DND-41 (cell line): ENCODE results near the gene GRIA1.

Experiments used
- CTCF ChIP-seq: IDR thresholded peaks from 2 replicates; pipeline ENCODE4 v1.5.1; 2012; ENCODE audit warnings: borderline replicate concordance, low read length, moderate library complexity, mild to moderate bottlenecking; ENCODE audit not compliant: poor library complexity, severe bottlenecking; ENCODE audit errors: extremely low read depth
- EZH2 ChIP-seq: IDR thresholded peaks from 3 replicates; pipeline ENCODE4 v1.6.1; 2012; ENCODE audit warnings: borderline replicate concordance, low read depth, mild to moderate bottlenecking, moderate library complexity, low read length, inconsistent platforms; ENCODE audit not compliant: severe bottlenecking

GRCh38 chr5:153584960-153585359 is 94.5 kb downstream of the GRIA1 start:
- TF ChIP-seq CTCF (no peak), EZH2 (no peak)
